ENCODE data around the gene KRTAP12-3.

The KRTAP12-3 gene

GRCh38 chr21:44666401-44667320 lies 8.9 kb downstream of the KRTAP12-3 start, which contains the start of gene KRTAP12-2:
KRTAP12-2 (minus strand) TSS chr21:44666927; CDS start chr21:44666886, 41 bp downstream.
- no peak for TF ChIP-seq CTCF (IDR thresholded peaks at IDR 0.05; ENCODE audit: low read depth, low read length, missing control alignments)
- H3K4me3 ChIP-seq (ENCODE audit: low read depth, low read length): no peak within 1 kb of the TSS
- DNase-seq (ENCODE audit: low read depth): no peak

GRCh38 chr21:44667612-44668011 lies 9.9 kb downstream of the KRTAP12-3 start:
- TF ChIP-seq CTCF (IDR thresholded peaks at IDR 0.05; ENCODE audit: low read depth, low read length, missing control alignments): no peak

GRCh38 chr21:44670642-44671432 lies 13.1 kb downstream of the KRTAP12-3 start:
- no peak for TF ChIP-seq CTCF (IDR thresholded peaks at IDR 0.05; ENCODE audit: low read depth, low read length, missing control alignments)
- H3K4me3 ChIP-seq (ENCODE audit: low read depth, low read length): no peak overlapping the region
- no peak for DNase-seq (ENCODE audit: low read depth)

More at GRCh38 chr21:44667612-44668011, 9.9 kb downstream of the KRTAP12-3 start:
- no peak overlapping the region for H3K4me3 ChIP-seq (ENCODE audit: low read depth, low read length)
- DNase-seq (ENCODE audit: low read depth): no peak

GRCh38 chr21:44671911-44672310 lies 14.2 kb downstream of the KRTAP12-3 start:
- DNase-seq (ENCODE audit: low read depth): no peak
- no peak for TF ChIP-seq CTCF (IDR thresholded peaks at IDR 0.05; ENCODE audit: low read depth, low read length, missing control alignments)
- H3K4me3 ChIP-seq (ENCODE audit: low read depth, low read length): no peak overlapping the region

GRCh38 chr21:44677881-44678280 lies 20.1 kb downstream of the KRTAP12-3 start:
- H3K4me3 ChIP-seq (ENCODE audit: low read depth, low read length): no peak overlapping the region
- TF ChIP-seq CTCF (IDR thresholded peaks at IDR 0.05; ENCODE audit: low read depth, low read length, missing control alignments): no peak
- no peak for DNase-seq (ENCODE audit: low read depth)

GRCh38 chr21:44681152-44681551 lies 23.4 kb downstream of the KRTAP12-3 start:
- no peak overlapping the region for H3K4me3 ChIP-seq (ENCODE audit: low read depth, low read length)
- DNase-seq (ENCODE audit: low read depth): no peak
- no peak for TF ChIP-seq CTCF (IDR thresholded peaks at IDR 0.05; ENCODE audit: low read depth, low read length, missing control alignments)
